Mesenteric fat pad (tissue), 1 donor: ENCODE data around the gene PCDHGA8. TPM values are rescaled to one million over a fixed set of nuclear protein-coding genes. Genes with fewer than 3 reads are reported as not detected.
"Not testable (repeated sequence)": the region's sequence is repeated elsewhere in the genome, so short reads cannot be mapped to it uniquely, and the experiment has no call there.

Source experiments
- DNase-seq: peaks from one replicate; pipeline ENCODE4 v3.0.0-alpha.2; 2020; ENCODE audit warnings: low spot score
- total RNA-seq: library from RNA; stranded (reverse); fragmentation: NEBNext Ultra II Directional; extraction: Animal tissue kit (Norgen Biotek cat#: 25700); gene quantifications from one replicate; pipeline ENCODE4 v1.2.1, GENCODE V29; 2021
- donor health status: DM: yes; HTN: yes; CAD: no.

Gene PCDHGA8
- total RNA-seq, 1 donor from 2014 or later: 0.87 TPM

DNA sequence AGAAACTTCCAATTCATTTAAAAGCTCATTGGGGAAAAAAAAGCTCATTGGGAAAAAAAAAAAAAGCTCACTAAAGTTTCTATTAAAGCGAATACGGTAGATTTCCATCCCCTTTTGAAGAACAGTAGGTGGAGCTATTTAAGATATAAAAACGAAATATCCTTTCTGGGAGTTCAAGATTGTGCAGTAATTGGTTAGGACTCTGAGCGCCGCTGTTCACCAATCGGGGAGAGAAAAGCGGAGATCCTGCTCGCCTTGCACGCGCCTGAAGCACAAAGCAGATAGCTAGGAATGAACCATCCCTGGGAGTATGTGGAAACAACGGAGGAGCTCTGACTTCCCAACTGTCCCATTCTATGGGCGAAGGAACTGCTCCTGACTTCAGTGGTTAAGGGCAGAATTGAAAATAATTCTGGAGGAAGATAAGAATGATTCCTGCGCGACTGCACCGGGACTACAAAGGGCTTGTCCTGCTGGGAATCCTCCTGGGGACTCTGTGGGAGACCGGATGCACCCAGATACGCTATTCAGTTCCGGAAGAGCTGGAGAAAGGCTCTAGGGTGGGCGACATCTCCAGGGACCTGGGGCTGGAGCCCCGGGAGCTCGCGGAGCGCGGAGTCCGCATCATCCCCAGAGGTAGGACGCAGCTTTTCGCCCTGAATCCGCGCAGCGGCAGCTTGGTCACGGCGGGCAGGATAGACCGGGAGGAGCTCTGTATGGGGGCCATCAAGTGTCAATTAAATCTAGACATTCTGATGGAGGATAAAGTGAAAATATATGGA lies 38.1 kb downstream of the PCDHGA8 start, which contains the start of gene PCDHGA12:
TSS of gene PCDHGA12 (plus strand) at position 176 of the 782 bp plus-strand sequence. CDS start at position 429, 253 bp downstream.
- DNase-seq: no peak

DNA sequence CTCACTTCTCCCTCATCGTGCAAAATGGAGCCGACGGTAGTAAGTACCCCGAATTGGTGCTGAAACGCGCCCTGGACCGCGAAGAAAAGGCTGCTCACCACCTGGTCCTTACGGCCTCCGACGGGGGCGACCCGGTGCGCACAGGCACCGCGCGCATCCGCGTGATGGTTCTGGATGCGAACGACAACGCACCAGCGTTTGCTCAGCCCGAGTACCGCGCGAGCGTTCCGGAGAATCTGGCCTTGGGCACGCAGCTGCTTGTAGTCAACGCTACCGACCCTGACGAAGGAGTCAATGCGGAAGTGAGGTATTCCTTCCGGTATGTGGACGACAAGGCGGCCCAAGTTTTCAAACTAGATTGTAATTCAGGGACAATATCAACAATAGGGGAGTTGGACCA lies 38.9 kb downstream of the PCDHGA8 start:
- no peak for DNase-seq

DNA sequence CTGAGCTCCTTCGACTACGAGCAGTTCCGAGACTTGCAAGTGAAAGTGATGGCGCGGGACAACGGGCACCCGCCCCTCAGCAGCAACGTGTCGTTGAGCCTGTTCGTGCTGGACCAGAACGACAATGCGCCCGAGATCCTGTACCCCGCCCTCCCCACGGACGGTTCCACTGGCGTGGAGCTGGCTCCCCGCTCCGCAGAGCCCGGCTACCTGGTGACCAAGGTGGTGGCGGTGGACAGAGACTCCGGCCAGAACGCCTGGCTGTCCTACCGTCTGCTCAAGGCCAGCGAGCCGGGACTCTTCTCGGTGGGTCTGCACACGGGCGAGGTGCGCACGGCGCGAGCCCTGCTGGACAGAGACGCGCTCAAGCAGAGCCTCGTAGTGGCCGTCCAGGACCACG lies 39.9 kb downstream of the PCDHGA8 start:
- not testable (repeated sequence) for DNase-seq

DNA sequence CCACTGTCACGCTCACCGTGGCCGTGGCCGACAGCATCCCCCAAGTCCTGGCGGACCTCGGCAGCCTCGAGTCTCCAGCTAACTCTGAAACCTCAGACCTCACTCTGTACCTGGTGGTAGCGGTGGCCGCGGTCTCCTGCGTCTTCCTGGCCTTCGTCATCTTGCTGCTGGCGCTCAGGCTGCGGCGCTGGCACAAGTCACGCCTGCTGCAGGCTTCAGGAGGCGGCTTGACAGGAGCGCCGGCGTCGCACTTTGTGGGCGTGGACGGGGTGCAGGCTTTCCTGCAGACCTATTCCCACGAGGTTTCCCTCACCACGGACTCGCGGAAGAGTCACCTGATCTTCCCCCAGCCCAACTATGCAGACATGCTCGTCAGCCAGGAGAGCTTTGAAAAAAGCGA lies 40.3 kb downstream of the PCDHGA8 start:
- not testable (repeated sequence) for DNase-seq

DNA sequence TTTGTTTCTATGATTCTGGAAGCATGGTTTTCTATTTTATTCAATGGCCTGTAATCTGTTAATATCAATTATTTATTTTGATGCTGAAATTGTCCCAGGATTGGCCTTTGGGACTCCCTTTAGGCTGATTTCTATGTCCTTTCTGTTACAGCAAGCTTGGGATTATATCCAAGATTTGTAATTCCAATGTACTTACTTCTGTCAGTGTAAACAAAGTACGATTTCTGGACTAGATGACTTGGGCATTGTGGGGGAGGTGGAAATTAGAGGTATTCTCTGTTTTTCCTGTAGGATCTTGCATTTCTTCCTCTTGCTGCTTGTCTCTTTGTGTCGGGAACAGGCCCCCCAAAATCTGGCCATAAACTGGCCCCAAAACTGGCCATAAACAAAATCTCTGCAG lies 41.6 kb downstream of the PCDHGA8 start:
- no peak for DNase-seq

DNA sequence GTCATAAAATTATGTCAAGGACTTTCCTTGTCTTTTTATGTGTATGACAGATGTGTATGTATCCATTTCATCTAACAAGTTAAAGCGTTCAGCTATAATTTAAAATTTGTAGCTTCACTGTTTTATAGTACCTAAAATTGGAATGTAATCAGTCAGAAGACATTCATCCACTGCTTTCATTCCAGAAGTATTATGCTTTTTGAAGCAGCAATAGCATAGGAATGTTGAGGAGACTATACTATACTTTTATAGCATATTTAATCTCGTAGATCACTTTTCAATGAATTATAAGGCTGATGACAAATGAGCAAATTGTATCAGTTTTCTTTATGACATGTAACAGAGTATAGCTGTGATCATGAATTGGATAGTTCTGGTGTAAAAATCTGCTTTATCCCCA lies 44.8 kb downstream of the PCDHGA8 start:
- DNase-seq: no peak

DNA sequence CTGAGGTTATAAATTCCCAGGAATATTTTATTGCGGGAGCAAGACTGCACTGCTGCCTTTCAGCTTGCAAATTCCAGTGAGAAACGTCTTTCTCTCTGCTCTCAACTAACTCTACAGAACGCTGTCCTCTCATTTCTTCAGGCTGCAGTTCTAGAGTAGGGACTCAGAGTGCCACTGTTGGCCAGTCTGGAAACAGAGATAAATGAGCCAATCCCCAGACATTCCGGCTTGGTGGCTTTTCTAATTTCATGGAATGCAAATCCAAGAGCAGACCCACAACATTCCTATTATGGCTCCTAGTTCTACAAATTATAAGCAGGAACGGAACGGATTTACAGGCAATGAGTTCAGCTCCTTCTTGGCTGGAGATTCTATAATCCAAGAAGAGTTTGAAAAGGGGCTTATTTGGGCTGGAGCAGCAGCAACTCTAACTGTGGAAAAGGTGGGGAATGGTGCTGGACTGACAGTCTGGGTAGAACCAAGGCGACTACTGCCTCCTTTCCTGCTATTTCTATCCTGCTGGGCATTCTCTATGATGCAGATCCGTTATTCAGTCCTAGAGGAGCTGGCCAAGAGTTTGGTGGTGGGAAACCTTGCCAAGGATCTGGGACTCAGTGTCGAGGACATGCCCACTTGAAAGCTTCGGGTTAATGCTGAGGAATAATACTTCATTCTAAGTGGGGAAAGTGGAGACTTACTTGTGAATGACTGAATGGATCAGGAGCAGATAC lies 47.1 kb downstream of the PCDHGA8 start:
- DNase-seq: no peak

DNA sequence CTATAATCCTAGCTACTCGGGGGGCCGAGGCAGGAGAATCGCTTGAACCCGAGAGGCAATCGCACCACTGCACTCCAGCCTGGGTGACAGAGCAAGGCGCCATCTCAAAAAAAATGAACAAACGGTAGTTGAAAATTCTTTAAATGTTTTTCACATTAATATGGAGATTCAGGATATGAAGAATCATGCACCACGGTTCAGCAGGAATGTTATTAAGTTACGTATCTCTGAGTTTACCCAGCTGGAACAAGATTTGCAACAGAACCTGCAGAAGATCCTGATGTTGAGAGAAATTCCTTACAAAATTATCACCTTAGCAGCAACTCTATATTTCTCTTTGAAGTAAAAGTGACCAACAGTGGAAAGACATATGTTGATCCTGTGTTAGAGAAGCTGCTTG lies 47.9 kb downstream of the PCDHGA8 start:
- DNase-seq: no peak

DNA sequence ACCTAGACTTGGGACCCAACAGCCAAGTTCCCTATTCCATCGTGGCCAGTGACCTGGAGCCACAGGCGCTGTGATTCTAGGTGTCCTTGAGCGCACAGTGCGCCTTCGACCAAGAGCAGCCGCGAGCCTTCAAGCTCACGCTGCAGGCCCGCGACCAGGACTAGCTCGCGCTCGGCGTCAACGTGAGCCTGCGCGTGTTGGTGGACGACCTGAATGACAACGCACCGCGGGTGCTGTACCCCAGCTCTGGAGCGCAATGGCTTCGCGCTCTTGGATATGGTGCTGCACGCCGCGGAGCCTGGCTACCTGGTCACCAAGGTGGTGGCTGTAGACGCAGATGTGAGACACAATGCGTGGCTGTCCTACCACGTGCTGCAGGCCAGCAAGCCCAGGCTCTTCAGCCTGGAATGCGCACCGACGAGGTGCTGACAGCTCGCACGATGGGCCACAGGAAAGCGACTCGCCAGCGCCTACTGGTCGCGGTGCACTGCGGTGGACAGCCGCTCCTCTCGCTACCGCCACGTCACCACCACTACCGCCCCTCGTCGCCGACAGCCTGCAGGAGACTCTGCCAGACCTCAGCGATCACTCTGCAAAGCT lies 49.2 kb downstream of the PCDHGA8 start:
- no peak for DNase-seq

Other genes starting within 250 kb of the PCDHGA8 start
- gene PCDHB6, start 242.6 kb upstream of the PCDHGA8 start, total RNA-seq: 0.48 TPM
- gene PCDHB7, start 220.0 kb upstream of the PCDHGA8 start, total RNA-seq: 1.6 TPM
- 2.4 TPM for gene PCDHB8, start 214.8 kb upstream of the PCDHGA8 start, total RNA-seq
- gene PCDHB16, start 210.2 kb upstream of the PCDHGA8 start, total RNA-seq: 1.6 TPM
- gene PCDHB9, start 205.5 kb upstream of the PCDHGA8 start, total RNA-seq: 1.0 TPM
- 1.4 TPM for gene PCDHB10, start 200.3 kb upstream of the PCDHGA8 start, total RNA-seq
- gene PCDHB11, start 193.0 kb upstream of the PCDHGA8 start, total RNA-seq: 2.0 TPM
- gene PCDHB12, start 183.9 kb upstream of the PCDHGA8 start, total RNA-seq: 3.3 TPM
- 2.8 TPM for gene PCDHB13, start 178.7 kb upstream of the PCDHGA8 start, total RNA-seq
- gene PCDHB14, start 169.3 kb upstream of the PCDHGA8 start, total RNA-seq: 1.9 TPM
- gene PCDHB15, start 147.2 kb upstream of the PCDHGA8 start, total RNA-seq: 3.4 TPM
- 0.61 TPM for gene SLC25A2, start 88.6 kb upstream of the PCDHGA8 start, total RNA-seq
- 53.9 TPM for gene TAF7, start 71.8 kb upstream of the PCDHGA8 start, total RNA-seq
- gene PCDHGA1, start 62.1 kb upstream of the PCDHGA8 start, total RNA-seq: 0.48 TPM
- gene PCDHGA2, start 53.9 kb upstream of the PCDHGA8 start, total RNA-seq: 3.7 TPM
- 2.2 TPM for gene PCDHGA3, start 48.8 kb upstream of the PCDHGA8 start, total RNA-seq
- gene PCDHGB1, start 42.5 kb upstream of the PCDHGA8 start, total RNA-seq: 1.3 TPM
- 4.7 TPM for gene PCDHGA4, start 37.6 kb upstream of the PCDHGA8 start, total RNA-seq
- 3.1 TPM for gene PCDHGB2, start 32.6 kb upstream of the PCDHGA8 start, total RNA-seq
- 2.7 TPM for gene PCDHGA5, start 28.5 kb upstream of the PCDHGA8 start, total RNA-seq
- gene PCDHGB3, start 22.4 kb upstream of the PCDHGA8 start, total RNA-seq: 2.7 TPM
- 3.1 TPM for gene PCDHGA6, start 18.7 kb upstream of the PCDHGA8 start, total RNA-seq
- gene PCDHGA7, start 9.9 kb upstream of the PCDHGA8 start, total RNA-seq: 1.9 TPM
- 3.2 TPM for gene PCDHGB4, start 4.9 kb upstream of the PCDHGA8 start, total RNA-seq
- 5.9 TPM for gene PCDHGB5, start 5.3 kb downstream of the PCDHGA8 start, total RNA-seq
- 3.9 TPM for gene PCDHGA9, start 10.1 kb downstream of the PCDHGA8 start, total RNA-seq
- 5.3 TPM for gene PCDHGB6, start 15.4 kb downstream of the PCDHGA8 start, total RNA-seq
- gene PCDHGA10, start 20.4 kb downstream of the PCDHGA8 start, total RNA-seq: 4.2 TPM
- gene PCDHGB7, start 25.0 kb downstream of the PCDHGA8 start, total RNA-seq: 8.1 TPM
- gene PCDHGA11, start 28.4 kb downstream of the PCDHGA8 start, total RNA-seq: 3.1 TPM
- gene PCDHGA12, start 37.9 kb downstream of the PCDHGA8 start, total RNA-seq: 4.6 TPM
- gene PCDHGC3, start 83.3 kb downstream of the PCDHGA8 start, total RNA-seq: 46.8 TPM
- 1.7 TPM for gene PCDHGC4, start 92.4 kb downstream of the PCDHGA8 start, total RNA-seq
- gene PCDHGC5, start 96.4 kb downstream of the PCDHGA8 start, total RNA-seq: 1.1 TPM
- gene DIAPH1, start 226.4 kb downstream of the PCDHGA8 start, total RNA-seq: 49.5 TPM
- gene HDAC3, start 244.2 kb downstream of the PCDHGA8 start, total RNA-seq: 39.3 TPM
- gene RELL2, start 244.4 kb downstream of the PCDHGA8 start, total RNA-seq: 1.5 TPM